Breast epithelium (tissue), 4 donors: ENCODE data around the gene STK4. TPM values are rescaled to one million over a fixed set of nuclear protein-coding genes. Genes with fewer than 3 reads are reported as not detected.

Source experiments
- DNase-seq, 2 donors: peaks; one replicate each; pipeline ENCODE4 v3.0.0-alpha.2; 2019; ENCODE audit warnings: low spot score in 2 of 2
- H3K27ac ChIP-seq, 2 donors: fragments of 200-600 bp; sonication (generic) in 1 of 2; one replicate each; pipeline ENCODE4 v1.5.1; 2016 to 2019; ENCODE audit warnings: mild to moderate bottlenecking in 1 of 2
- H3K27me3 ChIP-seq, 2 donors: fragments of 200-600 bp; sonication (generic) in 1 of 2; one replicate each; pipeline versions ENCODE4 v1.5.1 to v1.6.0; 2017 to 2019; ENCODE audit warnings: control low read depth in 1 of 2, mild to moderate bottlenecking in 1 of 2
- H3K36me3 ChIP-seq: fragments of 200-600 bp; one replicate; pipeline ENCODE4 v1.5.1; 2019
- H3K4me1 ChIP-seq, 2 donors: fragments of 200-600 bp; sonication (generic); one replicate each; pipeline ENCODE4 v1.5.1; 2016 to 2019; ENCODE audit warnings: control low read depth in 1 of 2
- H3K4me3 ChIP-seq, 3 donors: fragments of 200-600 bp; sonication (generic); 1 replicate in 2 of 3; 2 replicates in 1 of 3; pipeline ENCODE4 v1.5.1; 2016 to 2019; ENCODE audit warnings: mild to moderate bottlenecking in 3 of 3, moderate library complexity in 2 of 3
- H3K9me3 ChIP-seq, 2 donors: fragments of 200-600 bp; sonication (generic) in 1 of 2; one replicate each; pipeline ENCODE4 v1.5.1; 2016 to 2019; ENCODE audit warnings: control low read depth in 1 of 2
- CTCF ChIP-seq, 3 donors: fragments of 450-650 bp; IDR thresholded peaks; one replicate each; pipeline ENCODE4 v1.5.1; 2016 to 2017; ENCODE audit warnings: antibody characterized with exemption in 3 of 3, mild to moderate bottlenecking in 3 of 3, moderate library complexity in 3 of 3
- POLR2A ChIP-seq: fragments of 450-650 bp; IDR thresholded peaks from one replicate; pipeline ENCODE4 v1.6.1; 2016; ENCODE audit warnings: antibody characterized with exemption, mild to moderate bottlenecking, moderate library complexity
- POLR2AphosphoS5 ChIP-seq, 3 donors: sonication (generic); formaldehyde crosslinking; IDR thresholded peaks; one replicate each; pipeline ENCODE4 v1.6.1; 2017; ENCODE audit warnings: antibody characterized with exemption in 3 of 3
- intact Hi-C: fragments of 100-400 bp; cut with DNase I; formaldehyde crosslinking; loops from one replicate; pipeline ENCODE4 v1.15.1; 2023; ENCODE audit warnings: low total_unique reads
- total RNA-seq, 3 donors: library from RNA; depleted of rRNA; stranded (reverse); fragments of >200 nt; gene quantifications; one replicate each; pipeline ENCODE4 v1.1.0, GENCODE V29; 2016

Gene STK4
- 10 to 100 TPM; 33.1 to 35.3 (median 34.7) TPM for total RNA-seq

DNA sequence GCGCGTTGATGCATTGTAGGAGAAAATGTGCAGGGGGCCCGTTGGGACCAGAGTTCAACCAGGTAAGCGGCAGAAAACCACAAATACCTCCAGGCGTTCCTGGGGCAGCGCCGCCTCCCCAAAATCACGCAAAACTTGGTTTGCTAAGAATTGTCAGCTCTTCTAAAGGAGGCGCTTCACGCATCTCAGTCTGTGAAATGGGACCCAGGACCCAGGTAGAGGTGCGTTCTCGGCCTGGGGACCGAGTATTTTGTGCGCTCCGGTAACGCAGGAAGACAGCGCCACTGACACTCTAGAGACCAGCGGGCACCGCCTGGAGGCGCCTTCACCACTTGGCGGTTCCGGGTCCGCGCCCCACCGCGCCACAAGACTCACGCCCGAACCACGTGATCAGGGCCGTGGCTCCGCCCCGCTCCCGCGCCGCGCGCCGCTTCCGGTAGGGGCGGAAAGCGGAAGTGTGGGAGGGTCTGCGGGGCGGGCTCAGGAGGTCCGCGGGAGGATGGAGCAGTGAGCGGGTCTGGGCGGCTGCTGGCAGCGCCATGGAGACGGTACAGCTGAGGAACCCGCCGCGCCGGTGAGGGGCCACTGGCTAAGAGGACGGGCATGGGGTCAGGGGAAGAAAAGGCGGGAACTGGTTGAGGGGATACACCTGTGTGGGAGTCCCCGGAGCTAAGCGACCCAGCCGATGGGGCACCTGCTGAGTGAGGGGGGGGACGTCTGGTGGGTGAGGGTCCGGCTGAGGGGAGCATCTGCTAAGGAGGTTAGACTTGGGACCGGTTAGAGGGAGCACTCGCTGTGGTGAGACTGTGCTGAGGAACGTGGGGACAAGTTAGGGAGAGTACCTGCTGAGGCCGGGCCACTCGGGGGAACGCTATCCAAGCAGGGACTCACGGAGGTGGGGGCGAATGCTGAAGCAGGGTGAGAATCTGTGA lies at the start of gene STK4:
Gene STK4, plus strand, starts transcription at position 483 of the 932 bp plus-strand sequence. Its CDS starts 57 bp downstream, at position 540.
- no peaks in the 10 kb centered on the region for H3K9me3 ChIP-seq
- TF ChIP-seq POLR2A (peak; percentile 78), POLR2AphosphoS5 (IDR thresholded peaks at IDR 0.05) (peak; percentile 89 to 93 (median 93)), CTCF (IDR thresholded peaks at IDR 0.05) (peak; percentile 41 to 55 (median 48))
- no peaks in the 10 kb centered on the region for H3K27me3 ChIP-seq
- intact Hi-C loops = no loop called here
- peak; percentile 89 to 91 for DNase-seq
- peaks cover 0 to 18% of the 10 kb centered on the region in 2 donors for H3K4me1 ChIP-seq
- peak within 1 kb of the TSS; percentile 89 to 90 for H3K27ac ChIP-seq
- peak within 1 kb of the TSS; percentile 83 to 93 (median 86) for H3K4me3 ChIP-seq
- H3K36me3 ChIP-seq = no peaks in the 10 kb centered on the region

DNA sequence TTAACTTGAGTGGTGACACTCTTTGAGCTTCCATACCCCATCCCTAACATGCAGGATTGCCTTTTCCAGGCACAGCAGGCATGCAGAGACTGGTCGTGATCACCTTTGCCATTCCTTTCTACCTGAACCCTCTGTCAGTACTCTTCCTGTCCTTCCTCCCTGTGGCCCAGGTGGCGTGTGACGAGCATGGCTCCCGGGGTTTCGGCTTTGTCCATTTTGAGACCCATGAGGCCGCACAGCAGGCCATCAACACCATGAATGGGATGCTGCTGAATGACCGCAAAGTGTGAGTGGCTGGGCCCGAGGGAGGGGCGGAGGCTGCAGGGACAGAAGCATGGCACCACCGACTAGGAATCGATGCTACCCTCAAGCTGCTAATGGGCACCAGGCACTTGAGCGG lies 49.7 kb upstream of the STK4 start:
- Histone ChIP-seq H3K4me1 (no peaks in the 10 kb centered on the region), H3K27me3 (no peaks in the 10 kb centered on the region), H3K36me3 (no peaks in the 10 kb centered on the region), H3K4me3 (no peak overlapping the region), H3K9me3 (no peaks in the 10 kb centered on the region), H3K27ac (no peak overlapping the region)
- TF ChIP-seq POLR2AphosphoS5 (IDR thresholded peaks at IDR 0.05) (no peak), POLR2A (no peak), CTCF (IDR thresholded peaks at IDR 0.05) (no peak)
- intact Hi-C loops = no loop called here
- no peak for DNase-seq

DNA sequence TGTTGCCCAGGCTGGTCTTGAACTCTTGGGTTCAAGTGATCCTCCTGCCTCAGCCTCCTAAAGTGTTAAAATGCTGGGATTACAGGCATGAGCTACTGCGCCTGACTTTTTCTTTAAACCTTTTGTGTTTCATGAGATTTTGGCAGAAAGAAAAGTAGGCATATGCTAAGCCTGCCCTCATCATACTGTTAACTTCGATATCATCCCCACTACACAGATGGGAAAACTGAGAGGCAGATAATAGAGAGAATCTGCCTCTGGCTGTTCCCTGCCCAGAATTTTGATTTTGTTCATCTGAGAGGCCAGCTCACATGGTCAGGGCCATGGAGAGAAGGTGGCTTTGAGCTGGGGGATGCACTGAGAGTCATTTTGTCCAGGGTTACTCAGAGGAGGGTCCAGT lies 48.9 kb upstream of the STK4 start:
- H3K27me3 ChIP-seq = no peaks in the 10 kb centered on the region
- no peaks in the 10 kb centered on the region for H3K4me1 ChIP-seq

DNA sequence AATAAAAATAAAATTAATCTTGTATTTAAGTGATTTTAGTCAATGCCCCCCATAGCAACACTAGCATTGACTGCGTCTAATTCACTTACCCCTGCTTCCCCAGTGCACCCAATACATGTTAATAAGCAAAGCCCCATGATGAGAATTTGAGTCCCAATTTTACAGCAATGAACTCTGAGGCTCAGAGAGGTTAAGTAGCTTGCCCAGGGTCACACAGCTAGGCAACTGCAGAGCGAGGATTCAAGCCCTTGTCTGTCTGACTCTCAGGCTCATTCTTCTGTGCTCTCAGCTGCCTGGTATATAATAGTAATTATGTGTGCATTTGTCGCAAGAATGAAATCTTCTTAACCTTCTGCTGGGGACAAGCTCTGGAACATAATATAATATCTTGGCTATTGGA lies 48.0 kb upstream of the STK4 start:
- H3K27ac ChIP-seq = no peak overlapping the region
- no peaks in the 10 kb centered on the region for H3K9me3 ChIP-seq
- no peaks in the 10 kb centered on the region for H3K27me3 ChIP-seq
- TF ChIP-seq CTCF (IDR thresholded peaks at IDR 0.05) = no peak
- TF ChIP-seq POLR2A = no peak
- no peak for TF ChIP-seq POLR2AphosphoS5 (IDR thresholded peaks at IDR 0.05)
- no peaks in the 10 kb centered on the region for H3K4me1 ChIP-seq
- H3K36me3 ChIP-seq = no peaks in the 10 kb centered on the region
- intact Hi-C loops = no loop called here
- no peak for DNase-seq
- no peak overlapping the region for H3K4me3 ChIP-seq

More for the DNA sequence above, 48.9 kb upstream of the STK4 start:
- no peak for TF ChIP-seq CTCF (IDR thresholded peaks at IDR 0.05)
- TF ChIP-seq POLR2AphosphoS5 (IDR thresholded peaks at IDR 0.05) = no peak
- TF ChIP-seq POLR2A = no peak
- Histone ChIP-seq H3K9me3 (no peaks in the 10 kb centered on the region), H3K4me3 (no peak overlapping the region), H3K36me3 (no peaks in the 10 kb centered on the region), H3K27ac (no peak overlapping the region)
- no peak for DNase-seq
- intact Hi-C loops = no loop called here

- no peaks in the 10 kb centered on the region for H3K27me3 ChIP-seq
- TF ChIP-seq POLR2A (no peak), CTCF (IDR thresholded peaks at IDR 0.05) (no peak), POLR2AphosphoS5 (IDR thresholded peaks at IDR 0.05) (no peak)
- no peak for DNase-seq
- intact Hi-C loops = no loop called here
- no peaks in the 10 kb centered on the region for H3K9me3 ChIP-seq
- no peaks in the 10 kb centered on the region for H3K36me3 ChIP-seq
- no peak overlapping the region for H3K27ac ChIP-seq
- H3K4me3 ChIP-seq = no peak overlapping the region
- H3K4me1 ChIP-seq = no peaks in the 10 kb centered on the region
These were observed 47.6 kb upstream of the STK4 start for GRCh38 chr20:44918761-44919160.
